Tibial artery (tissue), 4 donors: ENCODE data around the gene ERRFI1.
"Not testable (repeated sequence)": the region's sequence is repeated elsewhere in the genome, so short reads cannot be mapped to it uniquely, and the experiment has no call there.

Source experiments
- DNase-seq, 2 donors: peaks; one replicate each; pipeline ENCODE4 v3.0.0-alpha.2; 2019
- H3K27ac ChIP-seq, 2 donors: fragments of 200-600 bp; sonication (generic) in 1 of 2; 1 replicate in 1 of 2; 2 replicates in 1 of 2; pipeline ENCODE4 v1.5.1; 2018 to 2019; ENCODE audit warnings: mild to moderate bottlenecking in 1 of 2
- H3K27me3 ChIP-seq, 2 donors: fragments of 200-600 bp; sonication (generic) in 1 of 2; one replicate each; pipeline versions ENCODE4 v1.5.1 to v1.6.0; 2016 to 2019
- H3K36me3 ChIP-seq, 3 donors: fragments of 200-600 bp; sonication (generic) in 2 of 3; one replicate each; pipeline ENCODE4 v1.5.1; 2016 to 2019; ENCODE audit warnings: mild to moderate bottlenecking in 2 of 3
- H3K4me1 ChIP-seq, 4 donors: fragments of 200-600 bp; sonication (generic) in 2 of 4; 1 replicate in 3 of 4; 2 replicates in 1 of 4; pipeline ENCODE4 v1.5.1; 2016 to 2019
- H3K4me3 ChIP-seq, 2 donors: fragments of 200-600 bp; sonication (generic) in 1 of 2; 1 replicate in 1 of 2; 2 replicates in 1 of 2; pipeline ENCODE4 v1.5.1; 2018 to 2019; ENCODE audit warnings: mild to moderate bottlenecking in 2 of 2
- H3K9me3 ChIP-seq, 3 donors: fragments of 200-600 bp; sonication (generic) in 1 of 3; one replicate each; pipeline ENCODE4 v1.5.1; 2016 to 2019
- intact Hi-C: fragments of 100-400 bp; cut with DNase I; formaldehyde crosslinking; loops from one replicate; pipeline ENCODE4 v1.15.0; 2023; ENCODE audit warnings: low total_unique reads
- TF ChIP-seq, protein P1 (sequence below), 2 experiments: fragments of 200-600 bp in 1 of 2; fragments of 450-650 bp in 1 of 2; IDR thresholded peaks; one replicate each; pipeline ENCODE4 v1.5.1; 2017 to 2019; ENCODE audit warnings: antibody characterized with exemption in 2 of 2, mild to moderate bottlenecking in 1 of 2, moderate library complexity in 1 of 2

Gene ERRFI1, protein sequence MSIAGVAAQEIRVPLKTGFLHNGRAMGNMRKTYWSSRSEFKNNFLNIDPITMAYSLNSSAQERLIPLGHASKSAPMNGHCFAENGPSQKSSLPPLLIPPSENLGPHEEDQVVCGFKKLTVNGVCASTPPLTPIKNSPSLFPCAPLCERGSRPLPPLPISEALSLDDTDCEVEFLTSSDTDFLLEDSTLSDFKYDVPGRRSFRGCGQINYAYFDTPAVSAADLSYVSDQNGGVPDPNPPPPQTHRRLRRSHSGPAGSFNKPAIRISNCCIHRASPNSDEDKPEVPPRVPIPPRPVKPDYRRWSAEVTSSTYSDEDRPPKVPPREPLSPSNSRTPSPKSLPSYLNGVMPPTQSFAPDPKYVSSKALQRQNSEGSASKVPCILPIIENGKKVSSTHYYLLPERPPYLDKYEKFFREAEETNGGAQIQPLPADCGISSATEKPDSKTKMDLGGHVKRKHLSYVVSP

DNA sequence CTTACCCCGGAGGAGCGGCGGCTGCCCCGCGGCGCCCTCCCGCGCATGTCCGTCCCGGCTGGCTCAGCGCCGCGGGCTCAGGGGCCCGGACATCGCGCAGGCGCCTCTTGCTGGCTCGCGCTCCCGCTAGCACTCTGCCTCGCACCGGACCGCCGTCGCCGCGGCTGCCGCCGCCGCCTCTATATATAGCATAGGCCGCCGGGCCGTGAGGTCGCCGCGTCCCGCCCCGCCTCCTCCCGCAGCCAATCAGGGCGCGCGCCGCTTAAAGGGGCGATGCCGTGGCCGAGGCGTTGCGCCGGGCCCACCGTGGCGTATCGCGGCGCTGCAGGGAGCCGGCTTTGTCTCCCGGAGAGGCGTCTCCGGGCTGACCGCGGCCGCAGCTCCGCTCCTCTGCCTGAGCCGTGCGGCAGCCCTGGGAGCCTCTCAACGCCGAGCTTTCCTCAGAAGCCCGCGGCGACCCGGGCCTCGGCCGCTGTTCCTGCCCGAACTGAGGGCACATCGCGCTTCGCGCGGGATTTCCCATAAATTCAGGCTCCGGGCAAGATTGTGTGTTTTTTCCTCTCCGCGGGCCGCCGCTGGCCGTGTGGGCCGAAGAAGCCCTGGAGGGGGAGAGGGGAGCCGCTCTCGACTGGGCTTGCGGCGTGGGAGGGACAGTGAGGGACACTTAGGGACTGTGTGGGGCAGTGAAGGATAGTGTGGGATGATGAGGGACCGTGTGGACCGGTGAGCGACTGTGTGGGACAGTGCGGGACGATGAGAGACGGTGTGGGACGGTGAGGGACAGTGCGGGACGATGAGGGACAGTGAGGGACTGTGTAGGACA lies at the start of gene ERRFI1:
Gene ERRFI1 (minus strand): TSS at position 157 of the 823 bp plus-strand sequence. CDS start 10,690 bp downstream, outside the sequence.
- Histone ChIP-seq H3K4me1 (peaks cover 0 to 47% (median 28%) of the 10 kb centered on the region in 4 donors), H3K4me3 (peak within 1 kb of the TSS; percentile 90 to 91), H3K27me3 (no peaks in the 10 kb centered on the region), H3K9me3 (no peaks in the 10 kb centered on the region), H3K36me3 (peaks cover 0 to 8% (median 0%) of the 10 kb centered on the region in 3 donors), H3K27ac (peak within 1 kb of the TSS; percentile 96 to 98)
- intact Hi-C loops: no loop called here
- DNase-seq: peak; percentile 92 to 97
- TF ChIP-seq, protein P1, sequence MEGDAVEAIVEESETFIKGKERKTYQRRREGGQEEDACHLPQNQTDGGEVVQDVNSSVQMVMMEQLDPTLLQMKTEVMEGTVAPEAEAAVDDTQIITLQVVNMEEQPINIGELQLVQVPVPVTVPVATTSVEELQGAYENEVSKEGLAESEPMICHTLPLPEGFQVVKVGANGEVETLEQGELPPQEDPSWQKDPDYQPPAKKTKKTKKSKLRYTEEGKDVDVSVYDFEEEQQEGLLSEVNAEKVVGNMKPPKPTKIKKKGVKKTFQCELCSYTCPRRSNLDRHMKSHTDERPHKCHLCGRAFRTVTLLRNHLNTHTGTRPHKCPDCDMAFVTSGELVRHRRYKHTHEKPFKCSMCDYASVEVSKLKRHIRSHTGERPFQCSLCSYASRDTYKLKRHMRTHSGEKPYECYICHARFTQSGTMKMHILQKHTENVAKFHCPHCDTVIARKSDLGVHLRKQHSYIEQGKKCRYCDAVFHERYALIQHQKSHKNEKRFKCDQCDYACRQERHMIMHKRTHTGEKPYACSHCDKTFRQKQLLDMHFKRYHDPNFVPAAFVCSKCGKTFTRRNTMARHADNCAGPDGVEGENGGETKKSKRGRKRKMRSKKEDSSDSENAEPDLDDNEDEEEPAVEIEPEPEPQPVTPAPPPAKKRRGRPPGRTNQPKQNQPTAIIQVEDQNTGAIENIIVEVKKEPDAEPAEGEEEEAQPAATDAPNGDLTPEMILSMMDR (IDR thresholded peaks at IDR 0.05): peak in 1 of 2 experiments; percentile 27

DNA sequence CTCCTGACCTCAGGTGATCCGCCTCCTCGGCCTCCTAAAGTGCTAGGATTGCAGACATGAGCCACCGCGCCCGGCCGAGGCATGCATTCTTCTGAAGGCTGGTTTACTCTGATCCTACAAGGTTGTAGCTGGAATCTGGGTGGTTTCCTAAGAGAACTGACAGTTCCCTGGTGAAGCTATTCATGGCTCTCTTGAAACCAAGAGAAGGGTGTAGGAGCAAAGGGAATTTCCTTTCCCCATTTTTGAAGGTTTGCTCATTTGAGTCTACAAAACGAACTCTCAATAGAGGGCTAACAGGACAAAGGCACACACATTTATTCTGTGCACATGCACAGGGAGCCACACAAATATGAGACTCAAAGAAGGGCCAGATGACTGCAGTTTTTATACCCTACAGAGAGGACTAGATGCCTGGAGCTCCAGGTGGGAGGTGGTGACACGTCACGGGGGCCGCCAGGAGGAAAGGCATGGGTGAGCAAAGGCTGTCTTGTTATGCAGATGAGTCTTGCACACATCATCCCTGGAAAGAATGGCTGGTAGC lies 49.5 kb upstream of the ERRFI1 start:
- Histone ChIP-seq H3K4me1 (peaks cover 0 to 50% (median 29%) of the 10 kb centered on the region in 4 donors), H3K9me3 (no peaks in the 10 kb centered on the region), H3K36me3 (no peaks in the 10 kb centered on the region), H3K4me3 (no peak overlapping the region), H3K27ac (peak overlapping the region; percentile 1 to 60), H3K27me3 (no peaks in the 10 kb centered on the region)
- TF ChIP-seq, protein P1 (IDR thresholded peaks at IDR 0.05): no peak
- DNase-seq: no peak
- intact Hi-C loops: no loop called here

DNA sequence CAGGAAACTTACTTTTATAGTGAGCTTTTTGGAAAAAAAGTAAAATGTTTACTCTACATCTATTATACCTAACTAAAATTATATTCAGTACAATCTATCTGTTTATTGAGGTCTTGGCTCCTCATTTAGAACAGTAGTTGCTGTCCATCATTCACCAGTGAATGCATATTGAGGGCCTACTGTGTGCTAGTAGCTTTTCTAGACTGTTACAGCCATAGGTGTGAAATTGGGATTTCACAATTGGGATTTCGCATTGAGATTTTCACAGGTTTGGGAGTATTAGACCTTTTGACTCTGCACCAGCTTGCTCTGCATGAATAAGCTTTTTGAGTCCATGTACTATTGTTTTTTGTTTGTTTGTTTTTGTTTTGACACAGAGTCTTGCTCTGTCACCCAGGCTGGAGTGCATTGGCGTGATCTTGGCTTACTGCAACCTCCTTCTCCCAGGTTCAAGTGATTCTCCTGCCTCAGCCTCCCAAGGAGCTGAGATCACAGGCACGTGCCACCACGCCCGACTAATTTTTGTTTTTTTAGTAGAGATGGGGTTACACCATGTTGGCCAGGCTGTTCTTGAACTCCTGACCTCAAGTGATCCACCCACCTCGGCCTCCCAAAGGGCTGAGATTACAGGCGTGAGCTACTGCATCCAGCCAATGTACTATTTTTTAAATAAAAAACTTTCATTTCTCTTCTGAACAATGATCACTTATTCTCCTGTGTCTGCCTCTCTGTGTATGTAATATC lies 47.2 kb upstream of the ERRFI1 start:
- H3K27ac ChIP-seq: no peak overlapping the region
- no peak overlapping the region for H3K4me3 ChIP-seq
- peak in 1 of 2 donors; percentile 37 for DNase-seq
- peaks cover 0 to 38% (median 20%) of the 10 kb centered on the region in 4 donors for H3K4me1 ChIP-seq
- H3K9me3 ChIP-seq: no peaks in the 10 kb centered on the region
- TF ChIP-seq, protein P1 (IDR thresholded peaks at IDR 0.05): no peak
- intact Hi-C loops: no loop called here
- no peaks in the 10 kb centered on the region for H3K27me3 ChIP-seq
- no peaks in the 10 kb centered on the region for H3K36me3 ChIP-seq

DNA sequence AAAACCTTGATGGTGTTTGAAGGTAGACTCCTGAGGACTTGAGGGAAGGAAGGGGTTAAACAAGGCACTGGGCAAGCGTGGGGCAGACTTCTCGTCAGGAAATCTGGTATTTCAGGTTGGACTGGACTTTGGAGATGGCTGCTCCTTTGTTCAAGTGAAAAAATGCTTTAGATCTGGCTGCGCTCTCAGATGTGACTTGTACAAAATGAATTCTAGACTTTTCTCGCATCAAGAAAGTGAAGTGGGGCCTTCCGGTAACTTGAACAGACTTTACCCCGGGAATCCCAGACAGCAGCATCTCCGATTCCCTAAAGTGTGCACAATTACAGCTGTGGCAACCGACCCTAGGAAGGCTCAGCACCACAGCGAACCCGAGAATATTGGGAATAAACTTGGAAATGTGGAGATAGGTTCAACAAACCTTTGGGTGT lies 44.3 kb upstream of the ERRFI1 start:
- Histone ChIP-seq H3K27ac (no peak overlapping the region), H3K9me3 (no peaks in the 10 kb centered on the region), H3K36me3 (no peaks in the 10 kb centered on the region), H3K4me3 (no peak overlapping the region), H3K27me3 (no peaks in the 10 kb centered on the region), H3K4me1 (peaks cover 0 to 9% (median 3%) of the 10 kb centered on the region in 4 donors)
- intact Hi-C loops: no loop called here
- DNase-seq: no peak
- TF ChIP-seq, protein P1 (IDR thresholded peaks at IDR 0.05): no peak

DNA sequence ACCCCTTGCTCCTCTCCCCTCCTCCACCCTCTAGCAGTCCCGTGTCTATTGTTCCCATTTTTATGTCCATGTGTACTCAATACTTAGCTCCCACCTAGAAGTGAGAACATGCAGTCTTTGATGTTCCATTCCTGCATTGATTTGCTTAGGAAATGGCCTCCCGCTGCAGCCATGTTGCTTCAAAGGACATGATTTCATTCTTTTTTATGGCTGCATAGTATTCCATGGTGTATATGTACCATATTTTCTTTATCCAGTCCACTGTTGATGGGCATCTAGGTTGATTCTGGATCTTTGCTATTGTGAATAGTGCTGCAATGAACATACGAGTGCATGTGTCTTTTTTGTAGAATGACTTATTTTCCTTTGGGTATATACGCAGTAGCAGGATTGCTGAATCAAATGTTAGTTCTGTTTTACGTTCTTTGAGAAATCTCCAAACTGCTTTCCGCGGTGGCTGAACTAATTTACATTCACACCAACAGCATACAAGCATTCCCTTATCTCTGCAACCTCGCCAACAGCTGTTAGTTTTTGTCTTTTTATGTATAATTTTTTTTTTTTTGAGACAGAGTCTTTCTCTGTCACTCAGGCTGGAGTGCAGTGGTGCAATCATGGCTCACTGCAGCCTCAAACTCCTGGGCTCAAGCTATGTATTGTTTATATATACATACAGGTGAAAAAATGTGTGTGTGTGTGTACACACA lies 43.7 kb upstream of the ERRFI1 start:
- H3K36me3 ChIP-seq, DNase-seq, H3K27ac ChIP-seq, intact Hi-C loops, H3K4me3 ChIP-seq, H3K27me3 ChIP-seq, H3K9me3 ChIP-seq, H3K4me1 ChIP-seq: not testable (repeated sequence)
